ENCODE measurements around the gene IRF7. TPM values are rescaled to one million over a fixed set of nuclear protein-coding genes. Genes with fewer than 3 reads are reported as not detected.

Gene IRF7
- total and polyA plus RNA-seq, 9 of the 15 experiments (the other 6 are each of a cell fraction or from before 2014, with no cell fraction given): 0.27 to 7.6 (median 1.8) TPM

- TF ChIP-seq FIP1L1 (IDR thresholded peaks at IDR 0.05; ENCODE audit: low read depth, low read length, poor library complexity, severe bottlenecking): peak; percentile 66
- peak; percentile 80 for TF ChIP-seq CXXC5 (CRISPR knock-in tag; IDR thresholded peaks at IDR 0.05)
- peak; percentile 98 for TF ChIP-seq NR2C1 (IDR thresholded peaks at IDR 0.05)
- peak; percentile 98 for TF ChIP-seq NR2C1 (tag; IDR thresholded peaks at IDR 0.05)
- TF ChIP-seq, protein P1, sequence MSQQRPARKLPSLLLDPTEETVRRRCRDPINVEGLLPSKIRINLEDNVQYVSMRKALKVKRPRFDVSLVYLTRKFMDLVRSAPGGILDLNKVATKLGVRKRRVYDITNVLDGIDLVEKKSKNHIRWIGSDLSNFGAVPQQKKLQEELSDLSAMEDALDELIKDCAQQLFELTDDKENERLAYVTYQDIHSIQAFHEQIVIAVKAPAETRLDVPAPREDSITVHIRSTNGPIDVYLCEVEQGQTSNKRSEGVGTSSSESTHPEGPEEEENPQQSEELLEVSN (IDR thresholded peaks at IDR 0.05; ENCODE audit: borderline replicate concordance in 1 of 2, extremely low read depth in 1 of 2, insufficient read depth in 1 of 2, insufficient read length in 1 of 2, low read depth in 1 of 2, low read length in 1 of 2, poor library complexity in 1 of 2, severe bottlenecking in 1 of 2): peak; percentile 30 to 79
- peak; percentile 91 for TF ChIP-seq RBFOX2 (IDR thresholded peaks at IDR 0.05; ENCODE audit: low read depth, low read length)
- TF ChIP-seq TAF7 (tag; IDR thresholded peaks at IDR 0.05): peak; percentile 99
Measured at GRCh38 chr11:575996-576768, 39.6 kb downstream of the IRF7 start, which contains the start of gene PHRF1 (continued).
